Measurements from ENCODE around the gene FXYD2. TPM values are rescaled to one million over a fixed set of nuclear protein-coding genes. Genes with fewer than 3 reads are reported as not detected.

The FXYD2 gene
- total RNA-seq, 1 experiment from 2014 or later = not detected

DNA sequence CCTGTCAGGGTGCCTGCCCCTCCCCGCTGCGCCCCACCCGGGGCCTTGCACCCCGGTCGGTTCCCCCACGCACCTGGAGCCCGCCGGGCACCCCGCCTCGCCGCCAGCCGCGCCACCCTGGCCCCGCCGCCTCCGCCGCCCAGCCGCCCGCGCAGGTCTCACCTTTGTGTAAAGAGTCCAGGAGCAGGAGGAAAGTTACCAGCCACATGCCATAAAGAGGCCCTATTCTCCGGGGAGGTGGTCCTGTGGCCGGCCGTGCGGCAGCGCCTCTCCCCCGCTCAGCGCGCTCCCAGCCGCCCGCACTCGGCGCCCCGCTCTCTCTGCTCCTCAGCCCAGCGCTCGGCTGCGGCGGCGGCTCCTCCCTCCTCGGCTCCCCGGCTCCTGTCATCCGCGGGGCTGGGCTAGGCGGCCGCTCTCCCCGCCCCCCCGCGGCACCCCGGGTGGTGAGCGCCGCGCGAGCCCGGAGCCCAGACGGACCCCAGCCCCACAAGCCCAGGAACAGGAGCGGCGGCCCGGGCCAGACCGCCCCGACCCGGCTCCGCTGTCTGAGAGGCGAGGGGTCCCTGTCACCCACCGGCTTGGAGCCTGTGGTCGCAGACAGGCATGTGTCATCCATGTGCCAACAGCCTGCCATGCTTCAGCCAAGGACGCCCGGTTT is 27.5 kb downstream of the FXYD2 start, which contains the start of gene DSCAML1:
Gene DSCAML1, minus strand, starts transcription at position 345 of the 658 bp plus-strand sequence. Its CDS starts 137 bp downstream, at position 208.
- no peak for DNase-seq (ENCODE audit: low spot score)

DNA sequence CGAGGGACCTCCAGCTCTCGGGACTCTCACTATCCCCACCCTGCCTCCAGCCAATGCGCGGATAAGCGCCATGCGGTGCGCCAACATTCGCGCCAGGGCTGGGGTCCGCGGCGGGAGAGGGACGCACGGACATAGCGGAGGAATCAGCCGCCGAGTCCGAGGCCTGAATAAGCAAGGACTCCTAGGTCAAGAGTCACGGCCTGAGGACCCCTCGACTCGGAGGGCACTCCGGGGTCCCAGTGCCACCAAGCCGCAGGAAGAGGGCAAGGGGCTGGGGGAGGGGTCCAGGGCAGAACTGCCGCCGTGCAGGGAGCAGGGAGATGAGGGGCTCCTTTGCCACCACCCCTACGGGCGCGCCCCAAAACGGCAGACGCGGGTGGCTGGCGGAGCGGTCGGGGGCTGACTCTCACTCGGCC is 28.1 kb downstream of the FXYD2 start:
- no peak for DNase-seq (ENCODE audit: low spot score)

DNA sequence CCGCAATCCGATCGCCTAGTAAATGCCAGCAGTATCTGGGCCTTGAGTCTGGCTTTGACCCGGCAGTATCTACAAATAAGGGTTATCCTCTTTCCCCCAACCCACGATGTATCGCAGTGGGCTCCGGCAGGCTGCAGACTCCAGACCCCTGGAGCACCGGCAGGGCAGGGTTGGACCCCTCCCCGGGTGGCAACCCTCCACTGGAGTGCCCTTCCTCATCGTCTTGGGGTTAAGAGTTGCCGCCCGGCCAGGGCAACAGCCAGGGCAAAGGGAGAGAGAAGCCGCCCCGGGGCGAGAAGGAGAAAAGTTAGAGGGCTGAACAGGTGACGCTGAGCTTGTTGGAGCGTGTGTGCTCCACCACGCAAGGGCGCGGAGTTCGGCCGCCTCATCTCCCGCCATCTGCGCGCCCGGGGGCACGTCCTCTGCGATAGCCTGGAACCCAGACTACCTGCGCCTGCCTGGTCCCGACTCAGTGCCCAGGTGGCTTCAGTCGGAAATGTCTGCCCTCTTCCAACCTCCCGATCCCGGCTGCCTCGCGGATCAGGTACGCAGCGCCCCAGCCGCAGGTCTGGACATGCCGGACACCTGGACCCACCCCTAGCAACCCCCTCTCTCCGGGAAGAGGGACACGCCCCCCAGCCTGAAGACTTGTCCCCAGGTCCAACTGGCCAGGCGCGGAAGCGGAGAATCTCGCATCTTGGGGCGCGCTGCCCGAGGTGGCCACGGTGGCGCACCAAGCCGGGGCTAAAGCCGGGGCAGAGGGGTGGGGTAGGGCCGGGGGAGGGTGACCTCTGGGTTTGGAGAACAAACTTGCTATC is 28.7 kb downstream of the FXYD2 start:
- no peak for DNase-seq (ENCODE audit: low spot score)

DNA sequence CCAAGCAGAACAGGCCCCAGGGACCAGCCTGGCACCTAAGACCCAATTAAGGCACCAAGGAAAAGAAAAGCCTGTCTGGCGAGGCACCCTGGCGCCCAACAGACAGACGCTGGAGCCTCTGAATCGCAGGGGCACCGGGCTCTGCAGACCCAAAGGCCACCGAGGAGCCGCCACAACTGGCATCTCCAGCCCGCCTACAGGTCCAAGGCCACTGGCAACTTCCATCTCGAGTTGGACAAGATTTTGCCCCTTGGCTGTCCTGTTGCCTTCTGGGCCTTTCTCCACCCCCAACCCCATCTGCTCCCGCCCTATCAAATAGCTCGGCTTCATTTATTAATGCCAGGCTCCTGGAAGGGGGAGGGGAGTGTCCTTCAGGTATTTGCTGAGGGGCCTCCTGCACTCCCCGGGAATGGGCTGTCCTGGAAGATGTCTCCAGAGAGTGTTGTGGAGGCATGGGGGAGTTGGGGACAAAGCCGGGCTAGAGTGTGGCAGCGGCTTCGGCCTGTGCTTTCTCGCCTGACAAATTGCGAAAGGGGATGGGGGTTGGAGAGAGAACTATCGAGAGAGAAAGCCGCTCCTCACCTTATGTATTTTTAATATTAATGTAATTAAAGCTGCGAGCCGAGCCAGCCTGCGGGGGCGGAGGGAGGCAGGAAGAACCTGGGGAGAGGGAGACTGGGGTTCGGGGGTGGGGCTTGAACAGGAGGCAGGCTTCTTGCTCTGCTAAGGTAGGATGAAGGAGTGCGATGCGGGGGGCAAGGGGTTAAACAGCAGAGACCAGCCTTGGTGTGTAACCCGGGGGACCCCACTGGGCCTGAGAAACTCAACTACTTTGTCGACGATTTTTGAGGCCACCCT is 29.5 kb downstream of the FXYD2 start:
- no peak for DNase-seq (ENCODE audit: low spot score)

DNA sequence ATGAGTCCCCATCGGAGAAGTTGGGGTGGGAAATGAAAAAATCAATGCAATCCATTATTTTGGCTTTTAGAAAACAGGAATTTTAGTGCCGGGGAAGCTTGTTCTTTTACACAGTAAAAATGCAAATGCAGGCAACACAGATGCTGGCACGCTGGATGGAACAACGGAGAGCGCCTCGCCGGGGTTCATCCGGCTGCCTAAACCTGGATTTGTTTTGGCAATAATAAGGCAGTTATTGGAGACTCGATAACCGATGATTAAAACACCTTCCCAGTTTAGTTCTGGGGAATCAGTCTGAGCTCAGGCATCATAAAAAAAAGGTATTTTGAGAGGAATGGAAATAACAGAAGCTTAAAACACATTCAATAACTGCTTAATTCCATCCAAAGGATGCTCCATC is 30.4 kb downstream of the FXYD2 start:
- no peak for DNase-seq (ENCODE audit: low spot score)

DNA sequence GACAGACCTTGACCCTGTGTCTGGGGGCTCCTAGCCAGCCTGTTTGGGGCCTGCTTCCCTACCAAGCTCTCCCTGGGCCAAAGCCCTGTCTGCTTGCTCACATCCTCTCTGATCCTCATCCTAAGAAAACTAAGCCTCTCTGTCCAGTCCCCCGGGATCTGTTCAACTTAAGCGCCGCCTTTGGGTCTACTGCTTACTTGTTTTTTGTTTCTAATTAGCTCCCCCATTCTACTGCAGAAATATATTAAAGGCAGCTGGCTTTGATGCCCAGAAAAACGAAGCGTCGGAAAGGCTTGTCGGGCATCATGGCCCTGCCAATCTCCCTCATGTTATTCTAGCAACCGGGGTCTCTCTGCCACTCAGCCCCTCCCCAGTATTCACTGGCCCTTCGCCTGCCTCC is 31.0 kb downstream of the FXYD2 start:
- DNase-seq (ENCODE audit: low spot score) = no peak

DNA sequence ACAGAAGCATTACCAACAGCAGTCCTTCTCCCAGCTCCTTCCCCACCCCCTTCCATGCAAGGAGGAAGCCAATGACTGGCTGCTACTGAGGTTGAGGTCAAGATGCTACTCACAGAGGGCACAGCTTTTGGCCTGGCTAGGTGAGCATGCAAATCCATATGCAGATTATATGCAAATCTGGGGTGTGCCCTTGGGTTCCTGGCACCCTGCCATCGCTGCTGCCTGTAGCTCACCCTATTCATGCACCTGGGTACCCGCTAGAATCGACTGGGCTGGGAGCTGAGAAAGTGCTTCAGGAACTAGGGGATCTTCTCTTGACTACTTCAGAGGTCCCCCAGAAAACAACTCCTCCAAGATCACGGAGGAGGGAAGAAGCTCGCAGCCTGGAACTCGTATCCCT is 31.6 kb downstream of the FXYD2 start:
- no peak for DNase-seq (ENCODE audit: low spot score)

DNA sequence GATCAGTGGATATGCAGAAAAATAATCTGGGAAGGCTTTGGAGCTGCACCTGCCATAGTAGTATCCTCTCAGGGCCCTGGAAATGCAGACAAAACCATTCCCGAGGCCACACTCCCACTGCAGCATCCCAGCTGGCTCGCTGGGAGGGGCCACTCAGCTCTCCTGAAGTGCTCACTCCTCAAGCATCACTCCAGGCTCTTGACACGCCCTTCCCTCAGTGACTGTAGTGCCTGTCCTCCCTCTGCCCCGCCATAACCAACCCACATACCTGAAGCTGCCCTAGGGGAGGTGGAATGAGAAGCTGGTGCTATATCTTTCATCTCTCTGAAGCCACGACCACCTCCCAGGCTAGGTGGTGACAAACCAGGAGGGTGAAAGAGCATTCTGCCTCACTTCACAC is 32.3 kb downstream of the FXYD2 start:
- DNase-seq (ENCODE audit: low spot score) = no peak

DNA sequence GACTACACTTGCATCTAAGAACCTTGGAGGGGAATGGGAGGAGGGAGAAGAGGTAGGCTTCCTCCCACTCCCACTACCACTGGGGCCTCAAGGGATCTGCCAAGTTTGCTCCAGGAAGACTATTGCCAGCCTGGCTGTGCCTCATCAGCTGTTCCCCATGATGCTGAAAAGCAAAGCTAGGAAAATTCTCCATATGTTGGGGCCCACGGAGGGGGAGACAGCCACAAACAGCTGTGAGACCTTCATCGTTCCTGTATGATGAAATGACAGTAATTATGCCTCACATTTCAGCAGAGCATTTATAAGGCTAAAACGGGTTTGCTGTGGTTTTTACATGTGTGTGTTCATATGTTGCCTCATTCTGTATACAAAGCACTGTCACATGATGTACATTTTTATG is 34.3 kb downstream of the FXYD2 start:
- DNase-seq (ENCODE audit: low spot score) = no peak

DNA sequence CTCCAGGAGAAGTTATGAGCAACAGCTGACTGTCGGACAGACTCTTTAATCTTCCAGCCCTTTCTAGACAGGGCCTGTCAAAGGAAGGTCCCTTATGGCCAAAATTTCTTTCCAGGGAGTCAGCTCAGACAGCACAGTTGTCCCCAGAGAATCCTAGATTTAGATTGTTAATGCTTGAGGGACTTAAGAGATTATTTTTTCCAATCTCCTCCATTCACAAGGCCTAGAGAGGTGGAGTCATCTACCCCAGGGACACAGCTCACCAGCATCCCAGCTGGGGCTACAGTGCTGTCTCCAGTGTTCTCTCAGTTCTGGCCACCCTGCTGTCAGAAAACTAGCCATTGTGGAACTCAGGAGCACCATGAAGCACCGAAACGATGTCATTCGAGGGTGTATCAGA is 35.3 kb downstream of the FXYD2 start:
- no peak for DNase-seq (ENCODE audit: low spot score)

DNA sequence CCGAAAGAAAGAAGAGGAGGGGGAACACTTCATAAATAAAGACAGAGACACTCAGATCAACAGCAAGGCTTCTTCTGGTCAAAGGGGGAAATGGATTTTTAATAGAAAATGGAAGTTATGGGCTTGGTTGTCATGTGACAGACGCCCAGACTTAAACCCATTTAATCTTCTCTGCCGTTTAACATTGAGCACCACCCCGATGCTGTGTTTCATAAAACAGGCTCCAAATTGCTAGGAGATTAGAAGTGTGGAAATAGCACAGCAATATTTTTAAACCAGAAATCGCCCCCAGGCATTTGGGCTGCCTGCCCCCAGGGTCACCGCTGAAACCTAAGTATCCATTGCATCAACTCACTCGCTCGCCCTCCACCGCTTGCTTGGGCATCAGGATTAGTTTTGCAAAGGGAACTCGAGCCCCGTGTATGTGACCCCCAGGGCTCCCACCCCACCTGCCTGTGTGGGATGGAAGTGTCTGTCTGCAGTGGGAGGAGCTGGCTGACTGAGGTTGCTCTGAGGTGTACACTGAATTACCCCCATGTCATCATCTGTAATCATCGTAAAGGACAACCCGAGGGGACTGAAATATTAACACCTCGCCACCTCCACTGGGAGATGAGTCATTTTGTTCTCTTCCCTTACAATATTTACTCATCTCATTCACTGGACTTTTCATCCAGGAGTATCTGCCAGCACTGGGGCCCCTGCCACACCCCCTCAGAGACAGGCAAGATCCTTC is 38.2 kb downstream of the FXYD2 start:
- DNase-seq (ENCODE audit: low spot score) = peak; percentile 5

DNA sequence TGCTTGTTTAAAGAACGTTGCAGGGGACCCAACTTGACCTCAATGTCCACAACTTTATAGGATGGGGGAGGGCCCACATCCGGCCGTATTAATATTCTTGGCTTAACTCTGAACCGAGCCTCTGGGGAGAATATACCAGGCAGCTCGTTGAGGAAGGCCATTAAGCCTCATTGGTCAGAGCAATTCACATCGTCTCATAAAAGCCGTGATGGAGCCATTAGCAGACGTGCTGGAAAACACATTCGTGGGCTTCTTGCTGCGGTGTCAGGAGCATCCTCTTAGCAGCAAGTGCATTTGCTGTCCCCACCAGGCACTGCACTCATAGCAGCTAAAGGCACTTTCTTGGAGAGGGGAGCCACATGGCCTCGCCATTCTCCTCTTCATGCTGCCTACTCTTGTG is 42.4 kb downstream of the FXYD2 start:
- no peak for DNase-seq (ENCODE audit: low spot score)

DNA sequence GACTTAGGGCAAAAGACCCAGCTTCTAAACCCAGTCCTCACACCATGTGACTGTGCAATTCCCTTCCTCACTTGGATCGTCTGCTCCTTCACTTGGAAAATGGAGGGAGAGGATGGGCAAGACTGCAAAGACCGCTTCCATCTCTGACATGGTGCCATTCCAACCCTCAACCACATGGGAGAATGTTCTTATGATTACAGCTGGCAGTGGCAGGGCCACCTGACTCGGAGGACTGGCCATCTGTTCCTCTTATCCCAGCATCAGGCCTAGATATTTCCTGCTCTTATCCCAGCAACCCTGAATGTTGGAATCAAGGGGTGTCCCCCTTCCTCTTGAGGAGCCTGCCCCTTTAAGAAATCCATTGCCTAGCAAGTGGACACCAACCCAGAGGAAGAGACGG is 42.9 kb downstream of the FXYD2 start:
- no peak for DNase-seq (ENCODE audit: low spot score)

DNA sequence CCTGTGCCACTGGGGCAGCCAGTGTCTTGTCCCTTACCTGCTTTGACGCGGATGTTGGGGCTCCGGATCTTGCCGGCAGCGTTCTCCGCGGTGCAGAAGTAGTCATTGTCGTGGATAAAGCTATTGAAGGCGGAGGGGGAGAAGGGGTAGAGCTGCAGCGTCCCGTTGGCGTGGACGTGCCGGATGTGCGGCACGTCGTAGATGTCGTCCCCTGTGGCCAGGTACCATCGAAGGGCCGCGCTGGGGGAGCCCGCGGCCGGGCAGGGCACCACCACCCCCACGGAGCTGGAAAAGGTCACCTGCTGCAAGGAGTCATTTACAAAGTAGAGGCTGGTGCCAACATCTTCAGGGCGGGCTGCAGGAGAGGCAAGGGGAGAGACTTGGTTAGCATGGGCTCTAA is 44.1 kb downstream of the FXYD2 start:
- DNase-seq (ENCODE audit: low spot score) = no peak

DNA sequence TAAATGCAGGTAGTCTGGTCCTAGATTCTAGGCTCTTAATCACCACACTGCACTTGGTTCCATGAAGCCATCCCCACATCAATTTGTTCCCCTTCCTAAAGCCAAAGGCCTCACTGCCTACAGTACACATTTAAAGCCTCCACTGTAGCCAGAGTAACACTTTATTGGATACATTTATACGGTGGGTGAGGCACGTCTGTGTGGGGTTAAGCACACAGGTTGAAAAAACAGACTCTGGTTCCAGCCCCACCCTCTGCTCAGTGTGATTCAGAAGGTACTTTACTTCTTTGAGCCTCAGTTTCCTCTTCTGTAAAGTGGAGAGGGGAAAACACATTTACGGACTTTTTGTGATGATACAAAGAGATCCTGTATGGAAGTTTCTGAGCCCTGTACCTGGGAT is 50.0 kb downstream of the FXYD2 start:
- DNase-seq (ENCODE audit: low spot score) = no peak

DNA sequence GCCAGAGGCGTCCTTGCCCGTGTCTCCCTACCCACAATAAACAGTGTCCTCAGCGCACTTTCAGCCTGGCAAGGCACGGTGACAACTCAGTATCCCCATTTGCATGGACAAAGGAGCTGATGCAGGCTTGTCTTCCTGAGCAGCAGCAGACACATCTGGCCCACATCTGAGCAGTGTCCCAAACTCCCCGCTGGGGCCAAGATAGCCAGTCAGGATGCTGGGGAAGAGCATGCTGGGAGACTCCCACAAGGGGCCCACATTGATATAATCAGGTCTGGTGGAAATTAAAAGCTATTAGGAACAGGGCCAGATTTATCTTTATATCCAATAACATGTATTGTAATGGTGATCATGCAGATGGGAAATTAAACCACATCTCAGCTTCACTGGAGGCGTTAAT is 52.2 kb downstream of the FXYD2 start:
- DNase-seq (ENCODE audit: low spot score) = no peak

DNA sequence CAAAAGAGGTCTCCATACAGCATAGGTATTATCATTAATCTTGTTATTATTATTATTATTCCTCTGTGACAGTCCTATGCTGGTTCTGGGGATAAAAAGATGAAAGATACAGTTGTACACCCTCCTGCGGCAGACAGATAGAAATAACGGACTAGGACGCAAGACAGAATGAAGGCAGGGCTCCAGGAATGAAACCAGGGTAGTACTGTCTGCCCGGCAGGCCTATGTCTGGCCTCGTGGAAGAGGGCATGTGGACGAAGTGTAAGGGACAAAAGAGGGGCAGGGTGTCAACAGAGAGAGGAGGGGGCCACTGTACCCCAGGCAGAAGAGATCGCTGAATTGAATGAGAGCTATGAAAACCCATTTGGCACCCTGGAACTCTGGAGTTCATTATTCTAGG is 52.7 kb downstream of the FXYD2 start:
- DNase-seq (ENCODE audit: low spot score) = no peak

DNA sequence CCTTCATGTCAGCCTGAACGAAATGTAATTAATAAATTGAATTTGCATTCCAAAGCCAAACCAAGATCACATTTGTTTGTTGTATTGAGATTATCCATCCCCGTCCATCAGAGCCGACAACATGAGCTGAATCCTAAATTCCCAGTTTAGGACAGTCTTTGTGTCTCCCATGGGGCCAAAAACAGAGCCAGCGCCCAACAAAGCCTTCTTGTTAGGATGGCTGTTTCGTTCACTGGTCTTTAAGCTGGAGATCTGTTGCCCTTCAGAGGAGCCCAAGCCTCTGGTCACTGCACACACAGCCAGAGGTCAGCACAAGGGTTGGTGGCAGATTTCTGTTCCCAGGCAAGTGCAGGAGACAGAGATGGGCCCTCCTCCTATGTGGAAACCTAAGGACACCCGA is 53.3 kb downstream of the FXYD2 start:
- DNase-seq (ENCODE audit: low spot score) = no peak

DNA sequence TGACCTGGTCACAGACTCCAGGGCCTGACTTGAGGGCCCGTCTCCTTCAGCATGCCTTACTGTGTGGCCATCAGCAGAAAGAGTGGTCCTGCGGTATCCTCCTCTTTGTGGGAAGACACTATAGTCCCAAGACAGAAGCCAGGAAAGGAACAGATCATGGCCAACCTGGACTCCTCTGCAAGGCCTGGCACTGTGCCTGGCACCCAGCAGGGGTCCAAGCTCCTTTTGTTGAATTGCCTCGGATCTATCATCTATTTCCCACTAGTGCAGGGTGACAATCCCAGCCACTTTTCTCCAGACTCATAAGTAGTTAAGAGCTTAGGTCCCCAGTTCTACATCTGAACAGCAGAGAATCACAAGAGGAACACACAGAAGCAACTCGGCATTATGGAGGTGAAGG is 54.5 kb downstream of the FXYD2 start:
- no peak for DNase-seq (ENCODE audit: low spot score)
